Measurements from ENCODE around the gene TRIM44.
"Not testable (repeated sequence)": the region's sequence is repeated elsewhere in the genome, so short reads cannot be mapped to it uniquely, and the experiment has no call there.

Gene TRIM44

DNA sequence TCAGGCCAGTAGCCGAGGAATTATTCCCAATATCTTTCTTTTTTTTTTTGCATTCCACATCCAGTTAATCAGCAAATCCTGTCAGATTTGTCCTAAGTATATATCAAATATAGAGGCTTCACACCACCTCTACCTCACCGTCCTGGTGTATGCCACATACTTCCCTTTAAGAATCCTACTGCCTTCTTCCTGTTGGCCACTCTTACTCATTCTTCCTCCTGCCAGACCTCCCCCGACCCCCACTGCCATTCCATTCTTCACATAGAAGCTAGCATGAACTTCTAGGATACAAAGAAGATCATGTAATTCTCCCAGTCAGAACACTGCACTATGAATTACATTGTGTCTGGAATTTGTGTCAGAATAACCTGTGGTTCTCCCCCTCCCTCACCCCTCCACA lies 89.5 kb downstream of the TRIM44 start:
- Histone ChIP-seq H3K9me2 (ENCODE audit: low read depth, low read length) (no peaks in the 10 kb centered on the region), H3K36me3 (ENCODE audit: insufficient read depth, low read length) (no peaks in the 10 kb centered on the region), H4K20me1 (ENCODE audit: insufficient read depth, low read length) (no peaks in the 10 kb centered on the region), H3K27ac (ENCODE audit: low read depth, low read length, poor library complexity, severe bottlenecking) (no peak overlapping the region), H3K4me1 (ENCODE audit: insufficient read depth, low read length, severe bottlenecking) (no peaks in the 10 kb centered on the region), H2AFZ (ENCODE audit: low read length) (no peak overlapping the region), H3K4me3 (ENCODE audit: low read depth, low read length, poor library complexity, severe bottlenecking) (no peak overlapping the region), H3F3A (ENCODE audit: insufficient read depth, low read length) (no peaks in the 10 kb centered on the region), H3K9me3 (ENCODE audit: low read length) (no peaks in the 10 kb centered on the region), H3K4me2 (ENCODE audit: low read length) (no peak overlapping the region), H3K9ac (ENCODE audit: low read length) (no peak overlapping the region), H3K27me3 (ENCODE audit: insufficient read depth, low read length) (no peaks in the 10 kb centered on the region), H3K79me2 (ENCODE audit: insufficient read depth, low read length) (no peaks in the 10 kb centered on the region)
- TF ChIP-seq EZH2 (IDR thresholded peaks at IDR 0.05; ENCODE audit: borderline replicate concordance, low read length), result no peak
- no peak for TF ChIP-seq CTCF (IDR thresholded peaks at IDR 0.05; ENCODE audit: low read length)

DNA sequence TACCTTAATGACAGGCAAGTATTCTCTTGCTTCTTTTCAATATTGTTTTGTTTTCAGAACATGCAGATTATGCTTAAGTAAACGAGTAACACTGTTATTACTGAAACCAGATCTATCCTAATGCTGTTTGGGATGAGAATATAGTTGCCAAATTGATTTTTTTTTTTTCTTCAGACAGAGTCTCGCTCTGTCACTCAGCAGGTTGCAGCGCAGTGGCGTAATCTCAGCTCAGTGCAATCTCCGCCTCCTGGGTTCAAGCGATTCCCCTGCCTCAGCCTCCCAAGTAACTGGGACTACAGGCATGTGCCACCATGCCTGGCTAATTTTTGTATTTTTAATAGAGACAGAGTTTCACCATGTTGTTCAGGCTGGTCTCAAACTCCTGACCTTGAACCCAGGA lies 91.0 kb downstream of the TRIM44 start:
- not testable (repeated sequence) for H2AFZ ChIP-seq (ENCODE audit: low read length); H3K9ac ChIP-seq (ENCODE audit: low read length); H3K27me3 ChIP-seq (ENCODE audit: insufficient read depth, low read length); H3K4me3 ChIP-seq (ENCODE audit: low read depth, low read length, poor library complexity, severe bottlenecking); H3K36me3 ChIP-seq (ENCODE audit: insufficient read depth, low read length); H3K9me2 ChIP-seq (ENCODE audit: low read depth, low read length); H3F3A ChIP-seq (ENCODE audit: insufficient read depth, low read length); H3K4me1 ChIP-seq (ENCODE audit: insufficient read depth, low read length, severe bottlenecking); H3K9me3 ChIP-seq (ENCODE audit: low read length); H3K27ac ChIP-seq (ENCODE audit: low read depth, low read length, poor library complexity, severe bottlenecking); H3K79me2 ChIP-seq (ENCODE audit: insufficient read depth, low read length); H3K4me2 ChIP-seq (ENCODE audit: low read length); H4K20me1 ChIP-seq (ENCODE audit: insufficient read depth, low read length)

DNA sequence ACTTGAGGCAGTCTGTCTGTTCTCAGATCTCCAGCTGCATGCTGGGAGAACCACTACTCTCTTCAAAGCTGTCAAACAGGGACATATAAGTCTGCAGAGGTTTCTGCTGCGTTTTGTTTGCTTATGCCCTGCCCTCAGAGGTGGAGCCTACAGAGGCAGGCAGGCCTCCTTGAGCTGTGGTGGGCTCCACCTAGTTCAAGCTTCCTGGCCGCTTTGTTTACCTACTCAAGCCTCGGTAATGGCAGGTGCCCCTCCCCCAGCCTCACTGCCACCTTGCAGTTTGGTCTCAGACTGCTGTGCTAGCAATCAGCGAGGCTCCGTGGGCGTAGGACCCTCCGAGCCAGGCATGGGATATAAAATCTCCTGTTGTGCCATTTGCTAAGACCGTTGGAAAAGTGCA lies 97.4 kb downstream of the TRIM44 start:
- not testable (repeated sequence) for H3K27me3 ChIP-seq (ENCODE audit: insufficient read depth, low read length); H3K9me2 ChIP-seq (ENCODE audit: low read depth, low read length); H3K9ac ChIP-seq (ENCODE audit: low read length); H3K9me3 ChIP-seq (ENCODE audit: low read length); H3F3A ChIP-seq (ENCODE audit: insufficient read depth, low read length); H4K20me1 ChIP-seq (ENCODE audit: insufficient read depth, low read length); H3K4me1 ChIP-seq (ENCODE audit: insufficient read depth, low read length, severe bottlenecking); H3K4me2 ChIP-seq (ENCODE audit: low read length); H2AFZ ChIP-seq (ENCODE audit: low read length); H3K27ac ChIP-seq (ENCODE audit: low read depth, low read length, poor library complexity, severe bottlenecking); H3K36me3 ChIP-seq (ENCODE audit: insufficient read depth, low read length); H3K79me2 ChIP-seq (ENCODE audit: insufficient read depth, low read length); H3K4me3 ChIP-seq (ENCODE audit: low read depth, low read length, poor library complexity, severe bottlenecking)

- Histone ChIP-seq H3K27me3 (ENCODE audit: insufficient read depth, low read length) (no peaks in the 10 kb centered on the region), H3K4me3 (ENCODE audit: low read depth, low read length, poor library complexity, severe bottlenecking) (no peak overlapping the region), H3K36me3 (ENCODE audit: insufficient read depth, low read length) (no peaks in the 10 kb centered on the region), H3K9ac (ENCODE audit: low read length) (no peak overlapping the region), H3K27ac (ENCODE audit: low read depth, low read length, poor library complexity, severe bottlenecking) (no peak overlapping the region), H3K4me1 (ENCODE audit: insufficient read depth, low read length, severe bottlenecking) (no peaks in the 10 kb centered on the region), H4K20me1 (ENCODE audit: insufficient read depth, low read length) (no peaks in the 10 kb centered on the region), H2AFZ (ENCODE audit: low read length) (no peak overlapping the region), H3K9me2 (ENCODE audit: low read depth, low read length) (no peaks in the 10 kb centered on the region), H3K4me2 (ENCODE audit: low read length) (no peak overlapping the region), H3K9me3 (ENCODE audit: low read length) (no peaks in the 10 kb centered on the region), H3F3A (ENCODE audit: insufficient read depth, low read length) (no peaks in the 10 kb centered on the region), H3K79me2 (ENCODE audit: insufficient read depth, low read length) (no peaks in the 10 kb centered on the region)
- TF ChIP-seq EZH2 (IDR thresholded peaks at IDR 0.05; ENCODE audit: borderline replicate concordance, low read length) (no peak), CTCF (IDR thresholded peaks at IDR 0.05; ENCODE audit: low read length) (no peak)
Measured at GRCh38 chr11:35761899-35762298, 99.3 kb downstream of the TRIM44 start.

Data from OCI-LY1 (cell line).